Measurements from ENCODE around the gene IFT122.

The IFT122 gene

GRCh38 chr3:129532261-129532660, 92.2 kb downstream of the IFT122 start:
- no peaks in the 10 kb centered on the region for H3K36me3 ChIP-seq (ENCODE audit: control insufficient read depth, insufficient read depth, low read length)
- H3K9me3 ChIP-seq (ENCODE audit: control insufficient read depth, insufficient read depth, low read depth, low read length) = no peaks in the 10 kb centered on the region; the same call in 1 of the 2 replicates
- H3K4me3 ChIP-seq (ENCODE audit: low read depth, low read length) = no peak overlapping the region
- peaks cover 43% of the 10 kb centered on the region for H3K4me1 ChIP-seq (ENCODE audit: control insufficient read depth, insufficient read depth, low read length)
- no peak overlapping the region for H3K27ac ChIP-seq (ENCODE audit: low read depth, low read length)
- H3K9ac ChIP-seq (ENCODE audit: low read length) = no peak overlapping the region
- H3K27me3 ChIP-seq (ENCODE audit: control insufficient read depth, insufficient read depth, low read length) = no peaks in the 10 kb centered on the region

DNA sequence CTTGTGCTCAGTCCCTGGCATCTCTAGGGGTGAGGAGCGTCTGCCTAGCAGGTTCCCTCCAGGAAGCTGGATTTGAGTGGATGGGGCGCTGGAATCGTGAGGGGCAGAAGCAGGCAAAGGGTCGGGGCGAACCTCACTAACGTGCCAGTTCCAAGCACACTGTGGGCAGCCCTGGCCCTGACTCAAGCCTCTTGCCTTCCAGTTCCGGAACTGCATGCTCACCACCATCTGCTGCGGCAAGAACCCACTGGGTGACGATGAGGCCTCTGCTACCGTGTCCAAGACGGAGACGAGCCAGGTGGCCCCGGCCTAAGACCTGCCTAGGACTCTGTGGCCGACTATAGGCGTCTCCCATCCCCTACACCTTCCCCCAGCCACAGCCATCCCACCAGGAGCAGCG, 93.4 kb downstream of the IFT122 start:
- no peak overlapping the region for H3K9ac ChIP-seq (ENCODE audit: low read length)
- no peak overlapping the region for H3K4me3 ChIP-seq (ENCODE audit: low read depth, low read length)
- H3K36me3 ChIP-seq (ENCODE audit: control insufficient read depth, insufficient read depth, low read length) = no peaks in the 10 kb centered on the region
- no peaks in the 10 kb centered on the region for H3K27me3 ChIP-seq (ENCODE audit: control insufficient read depth, insufficient read depth, low read length)
- peaks cover 43% of the 10 kb centered on the region for H3K4me1 ChIP-seq (ENCODE audit: control insufficient read depth, insufficient read depth, low read length)
- H3K9me3 ChIP-seq (ENCODE audit: control insufficient read depth, insufficient read depth, low read depth, low read length) = no peaks in the 10 kb centered on the region; the same call in 1 of the 2 replicates
- no peak overlapping the region for H3K27ac ChIP-seq (ENCODE audit: low read depth, low read length)

DNA sequence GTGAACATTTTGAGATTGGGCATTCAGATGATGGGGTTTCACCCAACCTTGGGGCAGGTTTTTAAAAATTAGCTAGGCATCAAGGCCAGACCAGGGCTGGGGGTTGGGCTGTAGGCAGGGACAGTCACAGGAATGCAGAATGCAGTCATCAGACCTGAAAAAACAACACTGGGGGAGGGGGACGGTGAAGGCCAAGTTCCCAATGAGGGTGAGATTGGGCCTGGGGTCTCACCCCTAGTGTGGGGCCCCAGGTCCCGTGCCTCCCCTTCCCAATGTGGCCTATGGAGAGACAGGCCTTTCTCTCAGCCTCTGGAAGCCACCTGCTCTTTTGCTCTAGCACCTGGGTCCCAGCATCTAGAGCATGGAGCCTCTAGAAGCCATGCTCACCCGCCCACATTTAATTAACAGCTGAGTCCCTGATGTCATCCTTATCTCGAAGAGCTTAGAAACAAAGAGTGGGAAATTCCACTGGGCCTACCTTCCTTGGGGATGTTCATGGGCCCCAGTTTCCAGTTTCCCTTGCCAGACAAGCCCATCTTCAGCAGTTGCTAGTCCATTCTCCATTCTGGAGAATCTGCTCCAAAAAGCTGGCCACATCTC, 94.5 kb downstream of the IFT122 start:
- Histone ChIP-seq H3K9ac (ENCODE audit: low read length) (no peak overlapping the region), H3K27ac (ENCODE audit: low read depth, low read length) (peak overlapping the region; percentile 0; the same call in 1 of the 2 replicates), H3K27me3 (ENCODE audit: control insufficient read depth, insufficient read depth, low read length) (no peaks in the 10 kb centered on the region), H3K4me3 (ENCODE audit: low read depth, low read length) (no peak overlapping the region), H3K9me3 (ENCODE audit: control insufficient read depth, insufficient read depth, low read depth, low read length) (no peaks in the 10 kb centered on the region; the same call in 1 of the 2 replicates), H3K4me1 (ENCODE audit: control insufficient read depth, insufficient read depth, low read length) (peaks cover 47% of the 10 kb centered on the region), H3K36me3 (ENCODE audit: control insufficient read depth, insufficient read depth, low read length) (no peaks in the 10 kb centered on the region)

DNA sequence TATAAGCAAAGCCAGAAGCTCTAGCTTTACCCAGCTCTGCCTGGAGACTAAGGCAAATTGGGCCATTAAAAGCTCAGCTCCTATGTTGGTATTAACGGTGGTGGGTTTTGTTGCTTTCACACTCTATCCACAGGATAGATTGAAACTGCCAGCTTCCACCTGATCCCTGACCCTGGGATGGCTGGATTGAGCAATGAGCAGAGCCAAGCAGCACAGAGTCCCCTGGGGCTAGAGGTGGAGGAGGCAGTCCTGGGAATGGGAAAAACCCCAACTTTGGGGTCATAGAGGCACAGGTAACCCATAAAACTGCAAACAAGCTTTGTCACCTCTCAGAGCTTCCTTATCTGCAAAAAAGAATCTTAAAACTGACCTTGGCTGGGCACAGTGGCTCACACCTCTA, 95.1 kb downstream of the IFT122 start:
- Histone ChIP-seq H3K27ac (ENCODE audit: low read depth, low read length) (peak overlapping the region; percentile 0; the same call in 1 of the 2 replicates), H3K27me3 (ENCODE audit: control insufficient read depth, insufficient read depth, low read length) (no peaks in the 10 kb centered on the region)

DNA sequence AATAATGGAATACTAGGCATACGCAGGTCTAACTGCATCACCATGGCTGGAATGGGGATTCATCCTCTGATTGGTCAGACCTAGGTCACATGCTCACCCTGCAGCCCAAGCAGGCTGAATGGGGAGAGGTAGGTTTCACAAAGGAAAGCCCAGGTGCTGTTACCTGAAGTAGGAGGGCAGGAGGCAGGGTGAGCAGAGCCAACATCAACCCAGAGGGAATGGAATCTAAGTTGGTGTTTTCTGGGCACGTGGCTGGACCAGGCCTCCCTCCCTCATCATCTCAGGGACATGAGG, 96.3 kb downstream of the IFT122 start:
- no peak overlapping the region for H3K9ac ChIP-seq (ENCODE audit: low read length)
- H3K27me3 ChIP-seq (ENCODE audit: control insufficient read depth, insufficient read depth, low read length) = no peaks in the 10 kb centered on the region
- H3K9me3 ChIP-seq (ENCODE audit: control insufficient read depth, insufficient read depth, low read depth, low read length) = no peaks in the 10 kb centered on the region; the same call in 1 of the 2 replicates
- no peak overlapping the region for H3K27ac ChIP-seq (ENCODE audit: low read depth, low read length)
- H3K36me3 ChIP-seq (ENCODE audit: control insufficient read depth, insufficient read depth, low read length) = no peaks in the 10 kb centered on the region
- H3K4me3 ChIP-seq (ENCODE audit: low read depth, low read length) = no peak overlapping the region
- H3K4me1 ChIP-seq (ENCODE audit: control insufficient read depth, insufficient read depth, low read length) = peaks cover 34% of the 10 kb centered on the region

More for the DNA sequence above, 95.1 kb downstream of the IFT122 start:
- no peaks in the 10 kb centered on the region for H3K36me3 ChIP-seq (ENCODE audit: control insufficient read depth, insufficient read depth, low read length)
- H3K4me1 ChIP-seq (ENCODE audit: control insufficient read depth, insufficient read depth, low read length) = peaks cover 45% of the 10 kb centered on the region
- H3K9me3 ChIP-seq (ENCODE audit: control insufficient read depth, insufficient read depth, low read depth, low read length) = no peaks in the 10 kb centered on the region; the same call in 1 of the 2 replicates
- H3K9ac ChIP-seq (ENCODE audit: low read length) = peak overlapping the region; percentile 2
- H3K4me3 ChIP-seq (ENCODE audit: low read depth, low read length) = no peak overlapping the region

DNA sequence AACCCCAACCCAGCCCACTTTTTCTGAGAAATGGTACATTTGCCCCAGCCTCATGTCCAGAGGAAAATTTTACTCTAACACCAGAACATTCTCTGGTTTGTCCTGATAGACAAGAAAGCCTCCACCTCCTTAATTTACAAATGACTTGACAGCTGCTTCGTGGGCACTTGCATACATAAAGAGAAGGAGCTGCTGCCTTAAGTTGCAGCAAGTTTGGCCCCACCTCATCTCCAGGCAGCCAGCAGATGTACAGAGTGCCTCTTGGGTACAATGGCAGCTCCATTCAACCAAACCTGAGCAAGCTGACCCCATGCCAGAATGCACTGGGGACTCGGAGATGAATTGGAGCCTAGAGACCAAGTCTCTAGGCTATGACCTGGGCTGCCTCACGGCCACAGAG, 96.8 kb downstream of the IFT122 start:
- no peak overlapping the region for H3K9ac ChIP-seq (ENCODE audit: low read length)
- no peaks in the 10 kb centered on the region for H3K36me3 ChIP-seq (ENCODE audit: control insufficient read depth, insufficient read depth, low read length)
- H3K4me1 ChIP-seq (ENCODE audit: control insufficient read depth, insufficient read depth, low read length) = peaks cover 34% of the 10 kb centered on the region
- H3K27me3 ChIP-seq (ENCODE audit: control insufficient read depth, insufficient read depth, low read length) = no peaks in the 10 kb centered on the region
- no peak overlapping the region for H3K27ac ChIP-seq (ENCODE audit: low read depth, low read length)
- H3K9me3 ChIP-seq (ENCODE audit: control insufficient read depth, insufficient read depth, low read depth, low read length) = no peaks in the 10 kb centered on the region; the same call in 1 of the 2 replicates
- H3K4me3 ChIP-seq (ENCODE audit: low read depth, low read length) = no peak overlapping the region

GRCh38 chr3:129539206-129539605, 99.2 kb downstream of the IFT122 start:
- Histone ChIP-seq H3K27ac (ENCODE audit: low read depth, low read length) (no peak overlapping the region), H3K9ac (ENCODE audit: low read length) (no peak overlapping the region), H3K36me3 (ENCODE audit: control insufficient read depth, insufficient read depth, low read length) (no peaks in the 10 kb centered on the region), H3K9me3 (ENCODE audit: control insufficient read depth, insufficient read depth, low read depth, low read length) (no peaks in the 10 kb centered on the region; the same call in 1 of the 2 replicates), H3K4me1 (ENCODE audit: control insufficient read depth, insufficient read depth, low read length) (peaks cover 41% of the 10 kb centered on the region), H3K27me3 (ENCODE audit: control insufficient read depth, insufficient read depth, low read length) (no peaks in the 10 kb centered on the region), H3K4me3 (ENCODE audit: low read depth, low read length) (no peak overlapping the region)

DNA sequence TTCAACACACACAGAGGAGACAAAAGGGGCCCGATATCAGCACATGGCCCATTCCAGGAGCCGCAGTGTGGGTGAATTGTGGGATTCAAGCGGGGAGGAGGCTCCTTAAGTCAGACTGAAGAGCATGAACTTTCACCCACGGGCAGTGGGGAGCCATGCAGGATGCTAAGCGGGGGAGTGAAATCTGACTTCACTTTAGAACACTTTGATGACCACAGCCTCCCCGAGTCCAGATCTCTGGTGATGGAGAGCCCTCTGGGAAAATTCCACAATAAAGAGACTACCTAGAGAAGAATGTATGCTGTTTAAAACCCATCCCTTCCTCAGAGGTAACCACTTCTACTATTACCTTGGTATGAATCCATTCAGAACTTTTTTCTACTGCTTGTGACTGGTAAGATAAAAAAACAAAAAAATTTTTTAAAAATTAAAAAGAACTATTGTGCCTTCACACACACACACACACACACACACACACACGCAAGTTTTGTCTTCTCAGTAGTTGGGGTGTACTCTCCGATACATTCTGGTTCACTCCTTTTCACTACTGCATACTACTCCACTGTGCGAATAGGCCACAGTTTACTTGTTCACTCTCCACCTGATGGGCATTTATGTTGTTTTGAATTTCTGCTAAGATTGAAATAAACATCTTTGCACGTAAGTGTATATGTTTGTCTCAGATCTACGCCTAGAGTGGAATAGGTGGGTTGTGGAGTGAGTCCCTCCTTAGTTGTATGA, 100.9 kb downstream of the IFT122 start:
- H3K36me3 ChIP-seq (ENCODE audit: control insufficient read depth, insufficient read depth, low read length) = no peaks in the 10 kb centered on the region
- H3K4me3 ChIP-seq (ENCODE audit: low read depth, low read length) = no peak overlapping the region
- H3K27ac ChIP-seq (ENCODE audit: low read depth, low read length) = no peak overlapping the region
- H3K9me3 ChIP-seq (ENCODE audit: control insufficient read depth, insufficient read depth, low read depth, low read length) = no peaks in the 10 kb centered on the region
- H3K27me3 ChIP-seq (ENCODE audit: control insufficient read depth, insufficient read depth, low read length) = no peaks in the 10 kb centered on the region
- H3K4me1 ChIP-seq (ENCODE audit: control insufficient read depth, insufficient read depth, low read length) = peaks cover 31% of the 10 kb centered on the region
- no peak overlapping the region for H3K9ac ChIP-seq (ENCODE audit: low read length)

GRCh38 chr3:129542747-129543146, 102.7 kb downstream of the IFT122 start:
- H3K4me3 ChIP-seq (ENCODE audit: low read depth, low read length) = no peak overlapping the region
- no peak overlapping the region for H3K27ac ChIP-seq (ENCODE audit: low read depth, low read length)
- peaks cover 22% of the 10 kb centered on the region for H3K4me1 ChIP-seq (ENCODE audit: control insufficient read depth, insufficient read depth, low read length)
- no peak overlapping the region for H3K9ac ChIP-seq (ENCODE audit: low read length)
- H3K27me3 ChIP-seq (ENCODE audit: control insufficient read depth, insufficient read depth, low read length) = no peaks in the 10 kb centered on the region
- no peaks in the 10 kb centered on the region for H3K9me3 ChIP-seq (ENCODE audit: control insufficient read depth, insufficient read depth, low read depth, low read length)
- no peaks in the 10 kb centered on the region for H3K36me3 ChIP-seq (ENCODE audit: control insufficient read depth, insufficient read depth, low read length)

- Histone ChIP-seq H3K27ac (ENCODE audit: low read depth, low read length) (no peak within 1 kb of the TSS), H3K4me3 (ENCODE audit: low read depth, low read length) (no peak within 1 kb of the TSS), H3K9me3 (ENCODE audit: control insufficient read depth, insufficient read depth, low read depth, low read length) (no peaks in the 10 kb centered on the region), H3K4me1 (ENCODE audit: control insufficient read depth, insufficient read depth, low read length) (peaks cover 22% of the 10 kb centered on the region), H3K9ac (ENCODE audit: low read length) (no peak within 1 kb of the TSS), H3K36me3 (ENCODE audit: control insufficient read depth, insufficient read depth, low read length) (no peaks in the 10 kb centered on the region), H3K27me3 (ENCODE audit: control insufficient read depth, insufficient read depth, low read length) (no peaks in the 10 kb centered on the region)
Measured at GRCh38 chr3:129543156-129543790, 103.2 kb downstream of the IFT122 start, which contains the start of gene H1-8. Gene H1-8, plus strand, starts transcription at chr3:129543175. Its CDS starts 44 bp downstream, at chr3:129543219.

- Histone ChIP-seq H3K27me3 (ENCODE audit: control insufficient read depth, insufficient read depth, low read length) (no peaks in the 10 kb centered on the region), H3K36me3 (ENCODE audit: control insufficient read depth, insufficient read depth, low read length) (no peaks in the 10 kb centered on the region), H3K9me3 (ENCODE audit: control insufficient read depth, insufficient read depth, low read depth, low read length) (no peaks in the 10 kb centered on the region), H3K4me3 (ENCODE audit: low read depth, low read length) (no peak overlapping the region), H3K4me1 (ENCODE audit: control insufficient read depth, insufficient read depth, low read length) (peaks cover 21% of the 10 kb centered on the region), H3K9ac (ENCODE audit: low read length) (no peak overlapping the region), H3K27ac (ENCODE audit: low read depth, low read length) (no peak overlapping the region)
Measured at GRCh38 chr3:129543999-129544398, 104.0 kb downstream of the IFT122 start.
